Naive thymus-derived CD4-positive, alpha-beta T cell (primary cell): ENCODE results near the gene SLC16A2. TPM values are rescaled to one million over a fixed set of nuclear protein-coding genes. Genes with fewer than 3 reads are reported as not detected.

ENCODE experiments used
- ATAC-seq: fragments of 150-1000 bp; cut with Tn5 transposase; 2 replicates; pipeline ENCODE4 v1.10.0; 2021; ENCODE audit warnings: mild to moderate bottlenecking, moderate library complexity
- CTCF ChIA-PET: fragments of 350-600 bp; sonication (Branson Sonifier 250); formaldehyde crosslinking; loops from one replicate; lab custom pipeline; 2021; ENCODE audit warnings: antibody characterized with exemption; lab: Charles Lee
- POLR2A ChIA-PET: fragments of 350-600 bp; sonication (Branson Sonifier 250); formaldehyde crosslinking; loops from one replicate; lab custom pipeline; 2021; ENCODE audit warnings: antibody characterized with exemption, inconsistent platforms; lab: Charles Lee
- DNase-seq, 9 donors: peaks; one replicate each; pipeline versions ENCODE4 v3.0.0 to v3.0.0-alpha.2; 2020 to 2022; ENCODE audit warnings: mixed read lengths in 1 of 9
- H3K27ac ChIP-seq: one replicate; pipeline ENCODE4 v1.7.0; 2013; ENCODE audit warnings: mild to moderate bottlenecking, low read depth, low read length, moderate library complexity
- H3K27me3 ChIP-seq, 2 donors: one replicate each; pipeline ENCODE4 v1.7.0; 2013; ENCODE audit warnings: low read length in 2 of 2, mild to moderate bottlenecking in 2 of 2, moderate library complexity in 2 of 2; ENCODE audit not compliant: control insufficient read depth in 2 of 2, insufficient read depth in 2 of 2
- H3K36me3 ChIP-seq, 3 experiments: 1 replicate in 2 of 3; 2 replicates in 1 of 3; pipeline ENCODE4 v1.7.0; 2013; ENCODE audit warnings: low read length in 3 of 3, mild to moderate bottlenecking in 3 of 3, moderate library complexity in 1 of 3; ENCODE audit not compliant: insufficient read depth in 3 of 3, control insufficient read depth in 2 of 3
- H3K4me1 ChIP-seq, 2 donors: one replicate each; pipeline ENCODE4 v1.7.0; 2013; ENCODE audit warnings: low read length in 2 of 2, mild to moderate bottlenecking in 2 of 2, moderate library complexity in 1 of 2; ENCODE audit not compliant: control insufficient read depth in 2 of 2, insufficient read depth in 2 of 2
- H3K4me3 ChIP-seq: 2 replicates; pipeline ENCODE4 v1.7.0; 2013; ENCODE audit warnings: mild to moderate bottlenecking, low read length
- H3K9me3 ChIP-seq, 3 experiments: 1 replicate in 2 of 3; 2 replicates in 1 of 3; pipeline ENCODE4 v1.7.0; 2013; ENCODE audit warnings: low read length in 3 of 3; ENCODE audit not compliant: control insufficient read depth in 2 of 3
- H3K27ac Mint-ChIP-seq, 9 donors: one replicate each; pipeline ENCODE4 v1.8.0; 2020 to 2022; ENCODE audit warnings: mixed read lengths in 9 of 9, mild to moderate bottlenecking in 8 of 9, moderate library complexity in 5 of 9, inconsistent platforms in 2 of 9
- H3K27me3 Mint-ChIP-seq, 5 donors: one replicate each; pipeline ENCODE4 v1.8.0; 2021 to 2022; ENCODE audit warnings: mixed read lengths in 5 of 5, mild to moderate bottlenecking in 1 of 5
- H3K36me3 Mint-ChIP-seq, 5 donors: one replicate each; pipeline ENCODE4 v1.8.0; 2020 to 2022; ENCODE audit warnings: mixed read lengths in 5 of 5, mild to moderate bottlenecking in 3 of 5, inconsistent platforms in 1 of 5
- H3K4me1 Mint-ChIP-seq, 7 donors: one replicate each; pipeline ENCODE4 v1.8.0; 2020 to 2022; ENCODE audit warnings: mixed read lengths in 7 of 7, mild to moderate bottlenecking in 3 of 7, inconsistent platforms in 1 of 7
- H3K4me3 Mint-ChIP-seq, 10 donors: one replicate each; pipeline ENCODE4 v1.8.0; 2020 to 2022; ENCODE audit warnings: mild to moderate bottlenecking in 10 of 10, mixed read lengths in 10 of 10, moderate library complexity in 6 of 10, inconsistent platforms in 2 of 10
- H3K9me3 Mint-ChIP-seq, 11 donors: one replicate each; pipeline ENCODE4 v1.8.0; 2020 to 2022; ENCODE audit warnings: mixed read lengths in 11 of 11, mild to moderate bottlenecking in 4 of 11, inconsistent platforms in 1 of 11, moderate library complexity in 1 of 11
- intact Hi-C, 2 donors: fragments of 100-400 bp; cut with micrococcal nuclease; formaldehyde crosslinking; loops; one replicate each; pipeline ENCODE4 v1.15.1; 2023
- polyA plus RNA-seq, 2 donors: library from polyadenylated mRNA; unstranded; fragments of 300-500 nt; fragmentation: Illumina TruSeq; gene quantifications; one replicate each; pipeline ENCODE4 v1.2.3, GENCODE V29; 2021
- total RNA-seq, 6 experiments: library from RNA in 5 of 6; stranded (reverse) in 5 of 6; gene quantifications; 1 replicate in 5 of 6; 2 replicates in 1 of 6; pipeline ENCODE4 v1.2.3 and lab custom pipeline; 2021 to 2026

Gene SLC16A2
- total and polyA plus RNA-seq, 7 experiments from 2014 or later = 0.24 to 0.38 (median 0.38) TPM; not detected in 2

- Mint-ChIP-seq H3K9me3 (peaks cover 0 to 12% (median 0%) of the 10 kb centered on the region in 11 donors), H3K27ac (no peak overlapping the region), H3K27me3 (peaks cover 0 to 4% (median 0%) of the 10 kb centered on the region in 5 donors), H3K4me3 (no peak overlapping the region), H3K4me1 (no peaks in the 10 kb centered on the region), H3K36me3 (peaks cover 0 to 3% (median 0%) of the 10 kb centered on the region in 5 donors)
- POLR2A ChIA-PET = no interaction called here
- H3K9me3 ChIP-seq = no peaks in the 10 kb centered on the region
- H3K36me3 ChIP-seq = no peaks in the 10 kb centered on the region
- no peak overlapping the region for H3K4me3 ChIP-seq
- no peak for DNase-seq
- no peak for ATAC-seq
- no peaks in the 10 kb centered on the region for H3K27me3 ChIP-seq
- CTCF ChIA-PET = interaction anchor here (0.7 kb wide), 1 partner anchor 410 kb away, joined by 5 read pairs; no protein-coding TSS in a partner anchor
- H3K4me1 ChIP-seq = no peaks in the 10 kb centered on the region
- intact Hi-C loops = no loop called here
- H3K27ac ChIP-seq = no peak overlapping the region
These were observed 98.6 kb downstream of the SLC16A2 start for GRCh38 chrX:74519870-74520269.

GRCh38 chrX:74520291-74520690 lies 99.0 kb downstream of the SLC16A2 start:
- Mint-ChIP-seq H3K4me1 (no peaks in the 10 kb centered on the region), H3K27me3 (peaks cover 0 to 4% (median 0%) of the 10 kb centered on the region in 5 donors), H3K27ac (no peak overlapping the region), H3K4me3 (no peak overlapping the region), H3K36me3 (peaks cover 0 to 3% (median 0%) of the 10 kb centered on the region in 5 donors), H3K9me3 (peaks cover 0 to 12% (median 0%) of the 10 kb centered on the region in 11 donors)
- H3K4me1 ChIP-seq = no peaks in the 10 kb centered on the region
- ChIA-PET POLR2A (no interaction called here), CTCF (no interaction called here)
- intact Hi-C loops = no loop called here
- no peaks in the 10 kb centered on the region for H3K27me3 ChIP-seq
- H3K9me3 ChIP-seq = no peaks in the 10 kb centered on the region
- no peak overlapping the region for H3K4me3 ChIP-seq
- ATAC-seq (no peak), DNase-seq (no peak)
- H3K36me3 ChIP-seq = no peaks in the 10 kb centered on the region
- H3K27ac ChIP-seq = no peak overlapping the region

- ATAC-seq (no peak), DNase-seq (no peak)
- Mint-ChIP-seq H3K36me3 (peaks cover 0 to 3% (median 0%) of the 10 kb centered on the region in 5 donors), H3K4me1 (no peaks in the 10 kb centered on the region), H3K4me3 (no peak overlapping the region), H3K27ac (no peak overlapping the region), H3K27me3 (peaks cover 0 to 2% (median 0%) of the 10 kb centered on the region in 5 donors), H3K9me3 (peaks cover 0 to 12% (median 0%) of the 10 kb centered on the region in 11 donors)
- ChIA-PET POLR2A (no interaction called here), CTCF (no interaction called here)
- Histone ChIP-seq H3K27ac (no peak overlapping the region), H3K4me3 (no peak overlapping the region), H3K36me3 (no peaks in the 10 kb centered on the region), H3K27me3 (no peaks in the 10 kb centered on the region), H3K9me3 (no peaks in the 10 kb centered on the region), H3K4me1 (no peaks in the 10 kb centered on the region)
- intact Hi-C loops = no loop called here
These were observed 99.6 kb downstream of the SLC16A2 start for GRCh38 chrX:74520896-74521295.

GRCh38 chrX:74521961-74522751 lies 100.9 kb downstream of the SLC16A2 start:
- H3K9me3 Mint-ChIP-seq = peaks cover 0 to 5% (median 0%) of the 10 kb centered on the region in 11 donors
- POLR2A ChIA-PET = no interaction called here
- ATAC-seq = no peak
- H3K36me3 Mint-ChIP-seq = peaks cover 0 to 3% (median 0%) of the 10 kb centered on the region in 5 donors
- Histone ChIP-seq H3K27ac (no peak overlapping the region), H3K9me3 (no peaks in the 10 kb centered on the region), H3K4me1 (no peaks in the 10 kb centered on the region), H3K4me3 (no peak overlapping the region), H3K36me3 (no peaks in the 10 kb centered on the region), H3K27me3 (no peaks in the 10 kb centered on the region)
- peaks cover 0 to 2% (median 0%) of the 10 kb centered on the region in 5 donors for H3K27me3 Mint-ChIP-seq
- no peak overlapping the region for H3K4me3 Mint-ChIP-seq
- H3K4me1 Mint-ChIP-seq = no peaks in the 10 kb centered on the region
- intact Hi-C loops = no loop called here
- no peak overlapping the region for H3K27ac Mint-ChIP-seq
- CTCF ChIA-PET = no interaction called here
- no peak for DNase-seq

- H3K27me3 Mint-ChIP-seq = no peaks in the 10 kb centered on the region
- H3K36me3 Mint-ChIP-seq = no peaks in the 10 kb centered on the region
- H3K4me1 Mint-ChIP-seq = no peaks in the 10 kb centered on the region
- ChIA-PET POLR2A (no interaction called here), CTCF (no interaction called here)
- no peaks in the 10 kb centered on the region for H3K36me3 ChIP-seq
- H3K4me3 ChIP-seq = no peak overlapping the region
- H3K27ac Mint-ChIP-seq = no peak overlapping the region
- H3K9me3 Mint-ChIP-seq = no peaks in the 10 kb centered on the region
- intact Hi-C loops = no loop called here
- H3K27ac ChIP-seq = no peak overlapping the region
- ATAC-seq = no peak
- H3K27me3 ChIP-seq = no peaks in the 10 kb centered on the region
- DNase-seq = no peak
- no peaks in the 10 kb centered on the region for H3K4me1 ChIP-seq
- no peak overlapping the region for H3K4me3 Mint-ChIP-seq
- H3K9me3 ChIP-seq = no peaks in the 10 kb centered on the region
These were observed 101.9 kb downstream of the SLC16A2 start for GRCh38 chrX:74523224-74523623.

GRCh38 chrX:74523870-74524735 lies 102.8 kb downstream of the SLC16A2 start:
- ATAC-seq = no peak
- H3K9me3 Mint-ChIP-seq = no peaks in the 10 kb centered on the region
- H3K27ac Mint-ChIP-seq = no peak overlapping the region
- ChIA-PET POLR2A (no interaction called here), CTCF (no interaction called here)
- intact Hi-C loops = no loop called here
- no peak overlapping the region for H3K4me3 ChIP-seq
- no peaks in the 10 kb centered on the region for H3K36me3 Mint-ChIP-seq
- no peak overlapping the region for H3K27ac ChIP-seq
- H3K9me3 ChIP-seq = no peaks in the 10 kb centered on the region
- no peak overlapping the region for H3K4me3 Mint-ChIP-seq
- no peaks in the 10 kb centered on the region for H3K27me3 ChIP-seq
- no peaks in the 10 kb centered on the region for H3K27me3 Mint-ChIP-seq
- no peaks in the 10 kb centered on the region for H3K4me1 ChIP-seq
- H3K4me1 Mint-ChIP-seq = no peaks in the 10 kb centered on the region
- no peak for DNase-seq
- H3K36me3 ChIP-seq = no peaks in the 10 kb centered on the region
